Endothelial cell of umbilical vein (primary cell): ENCODE data around the gene PDK1. TPM values are rescaled to one million over a fixed set of nuclear protein-coding genes. Genes with fewer than 3 reads are reported as not detected.

Experiments
- BruUV-seq: library from RNA; stranded (reverse); fragments of 400-500 nt; replicated peaks from 2 replicates; lab custom pipeline; 2021; lab: Mats Ljungman, UMichigan
- CTCF ChIA-PET: fragments of 300-600, 350-600 bp; sonication (Branson Sonifier 250); formaldehyde crosslinking; loops from one replicate; lab custom pipeline; 2021; ENCODE audit warnings: antibody characterized with exemption, inconsistent platforms; lab: Charles Lee
- POLR2A ChIA-PET: fragments of 300-600, 350-600 bp; sonication (Branson Sonifier 250); formaldehyde crosslinking; loops from one replicate; lab custom pipeline; 2021; ENCODE audit warnings: antibody characterized with exemption, inconsistent platforms; lab: Charles Lee
- DNase-seq: peaks from one replicate; pipeline ENCODE4 v3.0.0-alpha.2; 2011; ENCODE audit warnings: low read depth, low spot score
- FAIRE-seq: peaks from 2 replicates; lab custom pipeline; 2011; peaks lifted over from hg19 to GRCh38; lab: Jason Lieb, UNC
- H2AFZ ChIP-seq: 2 replicates; pipeline ENCODE4 v1.6.0; 2012; ENCODE audit warnings: low read depth, low read length, control low read depth, inconsistent platforms
- H3K27ac ChIP-seq: 2 replicates; pipeline ENCODE4 v1.5.1; 2011; ENCODE audit warnings: low read depth, mild to moderate bottlenecking, control low read depth, low read length, moderate library complexity; ENCODE audit not compliant: insufficient read depth
- H3K27me3 ChIP-seq, 2 experiments: 2 replicates each; pipeline versions ENCODE4 v1.6.0 to v1.6.1; 2011; ENCODE audit warnings: low read length in 2 of 2, mixed read lengths in 1 of 2; ENCODE audit not compliant: control insufficient read depth in 2 of 2, insufficient read depth in 2 of 2
- H3K36me3 ChIP-seq, 2 experiments: 2 replicates in 1 of 2; 3 replicates in 1 of 2; pipeline ENCODE4 v1.5.1; 2011; ENCODE audit warnings: low read length in 2 of 2, mild to moderate bottlenecking in 1 of 2, moderate library complexity in 1 of 2; ENCODE audit not compliant: control insufficient read depth in 2 of 2, insufficient read depth in 2 of 2; ENCODE audit errors: extremely low read depth in 1 of 2
- H3K4me1 ChIP-seq: 3 replicates; pipeline ENCODE4 v1.5.1; 2011; ENCODE audit warnings: mild to moderate bottlenecking, low read length; ENCODE audit not compliant: control insufficient read depth, insufficient read depth; ENCODE audit errors: extremely low read depth
- H3K4me2 ChIP-seq: 2 replicates; pipeline ENCODE4 v1.6.1; 2011; ENCODE audit warnings: low read length, control low read depth, mixed read lengths; ENCODE audit not compliant: insufficient read depth
- H3K4me3 ChIP-seq, 3 experiments: fragments of 200-600 bp in 1 of 3; sonication (generic), shearing (Covaris generic) in 1 of 3; replicated peaks in 1 of 3; 2 replicates each; pipeline ENCODE4 v1.5.1; 2011 to 2016; ENCODE audit warnings: control low read depth in 3 of 3, low read length in 3 of 3, mild to moderate bottlenecking in 2 of 3, inconsistent platforms in 1 of 3, low read depth in 1 of 3, moderate library complexity in 1 of 3; ENCODE audit not compliant: insufficient read depth in 1 of 3
- H3K79me2 ChIP-seq: 2 replicates; pipeline ENCODE4 v1.6.0; 2012; ENCODE audit warnings: low read length, inconsistent platforms; ENCODE audit not compliant: control insufficient read depth, insufficient read depth
- H3K9ac ChIP-seq: replicated peaks from 2 replicates; pipeline ENCODE3; 2011; ENCODE audit warnings: low read length, control low read depth; ENCODE audit not compliant: insufficient read depth; ENCODE audit errors: extremely low read depth
- H3K9me1 ChIP-seq: replicated peaks from 3 replicates; pipeline ENCODE4 v1.6.0; 2011; ENCODE audit warnings: mild to moderate bottlenecking, low read length; ENCODE audit not compliant: control insufficient read depth, insufficient read depth; ENCODE audit errors: extremely low read depth
- H3K9me3 ChIP-seq: replicated peaks from 2 replicates; pipeline ENCODE4 v1.5.1; 2012; ENCODE audit warnings: low read length, inconsistent platforms; ENCODE audit not compliant: control insufficient read depth, insufficient read depth
- H4K20me1 ChIP-seq: replicated peaks from 2 replicates; pipeline ENCODE3; 2011; ENCODE audit warnings: mild to moderate bottlenecking, low read length; ENCODE audit not compliant: control insufficient read depth, insufficient read depth; ENCODE audit errors: extremely low read depth
- CTCF ChIP-seq, 2 donors: IDR thresholded peaks; 1 replicate in 1 of 2; 2 replicates in 1 of 2; pipeline ENCODE4 v1.5.1; 2011; ENCODE audit warnings: low read length in 2 of 2, mild to moderate bottlenecking in 2 of 2, moderate library complexity in 2 of 2, control low read depth in 1 of 2, inconsistent platforms in 1 of 2, low read depth in 1 of 2; ENCODE audit not compliant: insufficient read depth in 1 of 2; ENCODE audit errors: extremely low read depth in 1 of 2
- EZH2 ChIP-seq: IDR thresholded peaks from 2 replicates; pipeline ENCODE4 v1.6.1; 2012; ENCODE audit warnings: borderline replicate concordance, low read depth, mild to moderate bottlenecking, moderate library complexity, low read length, inconsistent platforms; ENCODE audit not compliant: severe bottlenecking
- FOS ChIP-seq: IDR thresholded peaks from 2 replicates; pipeline ENCODE4 v1.6.1; 2011; ENCODE audit warnings: mild to moderate bottlenecking, low read length, moderate library complexity, borderline replicate concordance; ENCODE audit not compliant: insufficient read depth
- GATA2 ChIP-seq: IDR thresholded peaks from 2 replicates; pipeline ENCODE4 v1.7.0; 2011; ENCODE audit warnings: low read depth, mild to moderate bottlenecking, moderate library complexity, mixed read lengths, low read length; ENCODE audit not compliant: insufficient read length, insufficient read depth
- JUN ChIP-seq: IDR thresholded peaks from 2 replicates; pipeline ENCODE4 v1.6.1; 2011; ENCODE audit warnings: borderline replicate concordance, low read depth; ENCODE audit not compliant: insufficient read length, insufficient read depth
- MAX ChIP-seq: IDR thresholded peaks from 2 replicates; pipeline ENCODE4 v1.6.1; 2011; ENCODE audit not compliant: insufficient read depth, insufficient read length
- MYC ChIP-seq: IDR thresholded peaks from one replicate; pipeline ENCODE4 v1.6.1; 2011; ENCODE audit warnings: mild to moderate bottlenecking, low read depth, low read length
- POLR2A ChIP-seq: IDR thresholded peaks from 2 replicates; pipeline ENCODE4 v1.6.1; 2012; ENCODE audit warnings: low read depth, mild to moderate bottlenecking, control low read depth, low read length
- POLR2AphosphoS5 ChIP-seq: IDR thresholded peaks from 2 replicates; pipeline ENCODE4 v1.6.1; 2012; ENCODE audit warnings: low read depth, mild to moderate bottlenecking, control low read depth, low read length, moderate library complexity; ENCODE audit not compliant: insufficient read depth
- dilution Hi-C: fragments of 300-500 bp; cut with MboI; formaldehyde crosslinking; loops from one replicate; pipeline ENCODE4 v1.15.0; 2019; ENCODE audit warnings: low sequenced_read_pairs; ENCODE audit not compliant: extremely low pct_ligation_motif_present
- intact Hi-C: fragments of 100-400 bp; cut with micrococcal nuclease; formaldehyde crosslinking; loops from one replicate; pipeline ENCODE4 v1.10.0; 2022
- polyA plus RNA-seq, 4 experiments: library from polyadenylated mRNA; depleted of rRNA in 3 of 4; stranded (reverse) in 3 of 4; unstranded in 1 of 4; fragments of >200 nt; gene quantifications; 2 replicates each; pipeline versions ENCODE4 v1.2.1 to v1.2.3, GENCODE V29; 2011 to 2012; ENCODE audit warnings: missing spikeins in 1 of 4
- total RNA-seq: library from RNA; stranded (reverse); gene quantifications from 2 replicates; pipeline ENCODE4 v1.2.3, GENCODE V29; 2021

The PDK1 gene
- total and polyA plus RNA-seq, 2 donors (not counting 3 experiments of a cell fraction or from before 2014, with no cell fraction given): 3.7 to 16.9 TPM

- dilution Hi-C loops: no loop called here
- BruUV-seq: no TSS peak
- DNase-seq (peak; percentile 79), FAIRE-seq (peak; percentile 71)
- peaks cover 27% of the 10 kb centered on the region for H3K4me1 ChIP-seq
- H4K20me1 ChIP-seq: no peaks in the 10 kb centered on the region
- no peaks in the 10 kb centered on the region for H3K9me3 ChIP-seq
- H2AFZ ChIP-seq: no peak overlapping the region
- POLR2A ChIA-PET: no interaction called here
- TF ChIP-seq MAX: no peak
- no peak for TF ChIP-seq MYC
- no peak for TF ChIP-seq POLR2A
- peak; percentile 52 for TF ChIP-seq POLR2AphosphoS5
- no peak for TF ChIP-seq EZH2
- peak; percentile 83 for TF ChIP-seq JUN
- peak; percentile 75 for TF ChIP-seq GATA2
- TF ChIP-seq CTCF (IDR thresholded peaks at IDR 0.05; ENCODE audit: extremely low read depth in 1 of 2, insufficient read depth in 1 of 2, low read depth in 1 of 2, low read length in 2 of 2): no peak
- peak; percentile 83 for TF ChIP-seq FOS
- H3K79me2 ChIP-seq: peaks cover 10% of the 10 kb centered on the region
- H3K4me3 ChIP-seq: no peak overlapping the region
- H3K36me3 ChIP-seq: no peaks in the 10 kb centered on the region
- H3K9me1 ChIP-seq: no peaks in the 10 kb centered on the region
- CTCF ChIA-PET: interaction anchor here (0.7 to 1.5 kb wide), 4 partner anchors 12 to 158 kb away, joined by 3 to 5 read pairs (median 3); no protein-coding TSS in a partner anchor
- H3K27me3 ChIP-seq: no peaks in the 10 kb centered on the region
- H3K27ac ChIP-seq: peak overlapping the region; percentile 70
- no peak overlapping the region for H3K9ac ChIP-seq
- no peak overlapping the region for H3K4me2 ChIP-seq
- intact Hi-C loops: no loop called here
Observed at GRCh38 chr2:172552547-172553291, 3.2 kb upstream of the PDK1 start.
